HTERT RPE-1 (cell line): Measurements from ENCODE around the gene LOXHD1.

Experiments
- in situ Hi-C: fragments of 300-500 bp; cut with MboI; formaldehyde crosslinking; loops from 4 replicates; pipeline ENCODE4 v1.14.3; 2020; ENCODE audit warnings: low sequenced_read_pairs

The LOXHD1 gene

GRCh38 chr18:46577546-46577945 is 79.5 kb downstream of the LOXHD1 start:
- in situ Hi-C loops: no loop called here

GRCh38 chr18:46575851-46576250 is 81.2 kb downstream of the LOXHD1 start:
- in situ Hi-C loops: no loop called here

GRCh38 chr18:46574743-46575115 is 82.3 kb downstream of the LOXHD1 start:
- in situ Hi-C loops: no loop called here

GRCh38 chr18:46574000-46574742 is 82.8 kb downstream of the LOXHD1 start:
- in situ Hi-C loops: no loop called here

DNA sequence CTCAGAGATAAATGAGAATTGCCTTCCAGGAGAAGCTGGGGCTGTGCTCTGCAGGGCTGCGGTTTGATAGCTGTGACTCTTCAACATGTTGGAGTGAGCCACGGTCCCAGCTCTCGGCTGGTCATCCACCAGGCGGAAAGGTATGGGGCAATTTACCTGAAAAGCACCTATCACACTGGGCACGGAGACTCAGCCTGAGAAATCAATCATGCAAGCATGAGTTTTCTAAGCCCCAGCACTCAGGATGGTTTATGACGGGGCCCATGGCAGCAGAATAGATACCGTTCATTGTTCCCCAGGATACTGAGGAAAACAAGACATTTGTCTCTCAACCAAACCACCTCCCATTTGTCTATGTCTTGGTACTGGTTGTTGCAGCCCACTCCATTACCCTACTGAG is 83.9 kb downstream of the LOXHD1 start:
- in situ Hi-C loops: no loop called here

DNA sequence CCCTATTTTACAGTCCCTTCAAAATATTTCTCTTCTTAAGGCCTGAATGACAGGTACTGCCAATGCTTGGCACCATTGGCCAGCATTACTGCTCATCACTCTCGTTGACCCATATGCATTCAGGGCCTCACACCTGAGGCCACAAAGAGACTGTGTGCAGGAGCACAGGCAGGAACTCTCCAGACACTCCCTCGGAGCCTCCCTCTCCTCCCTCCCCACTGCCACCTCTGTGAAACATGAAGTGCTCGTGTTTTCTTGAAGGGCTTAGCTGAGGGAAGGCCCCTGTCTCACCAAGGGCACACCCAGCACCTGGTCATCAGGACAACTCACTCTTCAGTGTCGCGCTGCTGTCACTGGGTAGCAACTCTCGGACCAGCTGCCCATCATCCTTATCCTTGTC is 85.3 kb downstream of the LOXHD1 start:
- in situ Hi-C loops: no loop called here

GRCh38 chr18:46570666-46571065 is 86.4 kb downstream of the LOXHD1 start:
- in situ Hi-C loops: no loop called here

- in situ Hi-C loops: no loop called here
Observed at GRCh38 chr18:46570134-46570533, 86.9 kb downstream of the LOXHD1 start.

DNA sequence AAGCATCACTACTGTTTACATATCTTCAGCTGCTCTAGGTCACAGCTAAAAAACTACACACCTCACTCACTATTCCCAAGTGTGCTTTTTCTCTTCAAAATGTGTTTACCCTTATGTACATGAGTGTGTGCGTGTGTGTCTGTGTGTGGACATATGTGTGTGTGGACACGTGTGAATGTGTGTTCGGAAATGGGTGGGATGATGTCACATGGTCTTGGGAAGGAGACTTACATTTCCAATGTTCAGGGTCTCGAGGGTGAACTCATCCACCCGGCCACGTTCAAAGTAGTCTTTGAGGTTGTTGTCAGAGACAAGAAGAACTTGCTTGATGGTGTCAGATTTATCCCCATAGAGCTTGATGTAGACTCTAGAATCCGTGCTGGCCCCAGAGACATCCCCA is 87.8 kb downstream of the LOXHD1 start:
- in situ Hi-C loops: no loop called here

DNA sequence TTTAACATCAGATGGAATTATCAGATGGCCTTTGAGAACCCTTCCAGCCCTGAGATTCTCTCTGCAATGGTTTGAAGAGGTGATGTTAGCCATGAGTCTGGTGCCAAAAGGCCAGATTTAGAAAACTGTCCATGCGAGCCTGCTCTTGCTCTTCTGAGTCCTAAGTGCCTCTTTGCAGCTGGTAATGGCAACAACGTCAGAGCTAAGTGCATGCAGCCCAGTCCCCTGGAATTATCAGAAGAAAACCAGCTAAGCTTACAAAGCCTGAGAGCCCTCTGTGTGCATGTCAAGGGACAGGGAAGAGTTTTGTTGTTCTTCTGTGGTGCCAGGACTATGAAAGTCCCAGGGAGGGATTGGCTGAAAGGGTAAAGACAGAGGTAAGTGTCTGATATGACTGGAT is 89.8 kb downstream of the LOXHD1 start:
- in situ Hi-C loops: no loop called here

GRCh38 chr18:46566111-46566510 is 90.9 kb downstream of the LOXHD1 start:
- in situ Hi-C loops: no loop called here

- in situ Hi-C loops: no loop called here
Observed at GRCh38 chr18:46565256-46565655, 91.8 kb downstream of the LOXHD1 start.

DNA sequence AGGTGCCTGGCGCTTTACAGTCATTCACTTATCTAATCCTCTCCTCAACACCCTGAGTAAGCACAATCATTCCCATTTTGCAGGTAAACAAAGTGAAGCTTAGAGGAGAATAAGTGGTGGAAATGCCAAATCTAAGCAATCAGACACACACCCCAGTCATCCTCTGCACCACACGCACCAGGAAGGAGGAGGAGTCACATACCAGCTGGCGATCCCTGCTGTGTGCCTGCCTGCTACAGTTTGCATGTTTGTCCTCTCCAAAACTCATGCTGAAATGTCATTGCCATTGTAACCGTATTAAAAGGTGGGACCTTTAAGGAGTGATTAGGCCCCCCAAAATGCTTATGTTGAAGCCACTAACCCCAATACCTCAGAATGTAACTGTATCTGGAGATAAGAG is 93.7 kb downstream of the LOXHD1 start:
- in situ Hi-C loops: no loop called here

GRCh38 chr18:46562674-46563192 is 94.3 kb downstream of the LOXHD1 start:
- in situ Hi-C loops: no loop called here

- in situ Hi-C loops: no loop called here
Observed at GRCh38 chr18:46560671-46561045, 96.4 kb downstream of the LOXHD1 start.

DNA sequence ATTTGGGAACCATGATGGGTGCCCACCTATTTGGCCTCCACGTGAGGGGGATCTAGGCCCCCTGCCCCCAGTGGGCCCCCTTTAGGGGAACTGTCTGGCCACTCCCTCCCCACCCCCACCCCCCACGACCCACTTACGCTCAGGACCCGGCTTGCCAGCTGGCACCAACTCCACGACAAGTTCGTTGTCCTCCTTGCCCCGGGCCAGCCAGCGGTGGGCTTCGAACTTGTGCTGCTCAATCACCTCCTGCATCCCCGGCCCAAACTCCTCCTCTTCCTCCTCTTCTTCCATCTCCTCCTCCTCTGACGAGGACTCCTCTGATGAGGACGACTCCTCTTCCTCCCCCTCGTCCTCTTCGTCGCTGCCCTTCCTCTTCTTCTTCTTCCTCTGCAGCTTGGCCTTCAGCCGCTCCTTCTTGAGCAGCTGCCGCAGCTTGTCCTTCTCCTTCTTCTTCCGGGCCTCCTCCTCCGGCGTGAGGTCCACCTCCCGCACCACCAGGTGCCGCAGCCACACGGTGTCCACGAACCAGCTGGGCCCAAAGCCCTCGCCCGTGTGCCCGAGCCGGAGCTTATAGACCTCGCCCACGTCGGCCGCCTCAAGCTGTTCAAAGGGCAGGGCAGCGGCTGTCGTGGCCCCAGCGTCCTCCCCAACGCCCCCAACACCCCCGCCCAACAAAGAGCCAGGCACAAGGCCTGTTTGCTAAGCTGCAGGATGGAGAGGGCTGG is 96.9 kb downstream of the LOXHD1 start:
- in situ Hi-C loops: no loop called here

- in situ Hi-C loops: no loop called here
Observed at GRCh38 chr18:46559296-46559695, 97.7 kb downstream of the LOXHD1 start.

DNA sequence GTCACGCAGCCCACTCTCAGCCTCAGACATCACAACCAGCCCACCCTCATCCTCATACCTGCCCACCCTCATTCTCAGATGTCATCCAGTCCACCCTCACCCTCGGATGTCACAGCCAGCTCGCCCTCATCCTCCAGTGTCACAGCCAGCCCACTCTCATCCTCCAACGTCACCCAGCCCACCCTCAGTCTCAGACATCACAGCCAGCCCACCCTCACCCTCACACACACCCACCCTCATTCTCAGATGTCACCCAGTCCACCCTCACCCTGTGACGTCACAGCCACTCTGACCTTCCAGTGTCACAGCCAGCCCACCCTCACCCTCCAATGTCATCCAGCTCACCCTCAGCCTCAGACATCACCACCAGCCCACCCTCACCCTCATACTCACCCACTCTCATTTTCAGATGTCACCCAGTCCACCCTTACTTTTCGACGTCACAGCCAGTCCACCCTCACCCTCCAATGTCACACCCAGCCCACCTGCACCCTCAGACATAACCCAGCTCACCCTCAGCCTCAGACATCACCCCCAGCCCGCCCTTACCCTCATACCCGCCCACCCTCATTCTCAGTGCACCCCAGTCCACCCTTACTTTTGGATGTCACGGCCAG is 100.3 kb downstream of the LOXHD1 start:
- in situ Hi-C loops: no loop called here

GRCh38 chr18:46555724-46556123 is 101.3 kb downstream of the LOXHD1 start:
- in situ Hi-C loops: no loop called here

GRCh38 chr18:46555213-46555612 is 101.8 kb downstream of the LOXHD1 start:
- in situ Hi-C loops: no loop called here

GRCh38 chr18:46554406-46555080 is 102.5 kb downstream of the LOXHD1 start:
- in situ Hi-C loops: no loop called here
